8988T (cell line): ENCODE results near the gene FAAP20.
"Not testable (repeated sequence)": the region's sequence is repeated elsewhere in the genome, so short reads cannot be mapped to it uniquely, and the experiment has no call there.

Experiments
- DNase-seq: peaks from one replicate; pipeline ENCODE4 v3.0.0; 2011

FAAP20 gene

DNA sequence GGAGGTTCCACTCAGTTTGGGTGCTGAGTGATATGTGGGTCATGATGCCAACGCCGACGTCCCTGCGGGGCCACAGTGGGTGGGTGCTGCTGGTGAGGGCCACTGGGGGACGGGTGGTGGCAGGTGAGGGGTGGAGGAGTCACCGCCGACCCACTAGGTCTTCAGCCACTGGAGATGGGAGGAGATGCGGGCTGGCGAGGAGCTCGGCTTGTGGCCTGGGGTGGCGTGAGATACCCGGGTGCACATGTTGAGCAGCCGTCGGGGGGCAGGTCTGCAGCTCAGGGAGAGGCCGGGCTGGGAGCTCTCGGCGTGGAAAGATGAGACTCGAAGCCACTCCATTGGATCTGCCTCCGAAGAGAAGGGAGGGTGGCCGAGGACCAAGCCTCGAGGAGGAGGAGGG lies 40.5 kb downstream of the FAAP20 start:
- no peak for DNase-seq

DNA sequence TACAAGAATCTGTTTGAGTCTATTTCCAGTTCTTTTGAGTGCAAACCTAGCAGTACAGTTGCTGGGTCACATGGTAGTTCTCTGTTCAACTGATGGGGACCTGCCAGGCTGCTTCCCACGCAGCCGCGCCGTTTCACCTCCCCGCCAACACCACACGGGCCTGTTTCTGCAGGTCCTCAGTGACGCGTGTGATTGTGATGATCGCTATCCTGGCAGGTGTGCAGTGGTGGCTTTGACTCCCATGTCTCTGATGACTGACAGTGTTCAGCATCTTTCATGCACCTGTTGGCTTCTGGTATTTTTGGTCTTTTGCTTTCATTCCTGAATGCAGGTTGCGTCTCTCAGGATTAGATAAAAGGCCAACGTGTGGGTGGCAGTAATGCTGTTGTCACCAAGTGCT lies 41.6 kb downstream of the FAAP20 start:
- no peak for DNase-seq

DNA sequence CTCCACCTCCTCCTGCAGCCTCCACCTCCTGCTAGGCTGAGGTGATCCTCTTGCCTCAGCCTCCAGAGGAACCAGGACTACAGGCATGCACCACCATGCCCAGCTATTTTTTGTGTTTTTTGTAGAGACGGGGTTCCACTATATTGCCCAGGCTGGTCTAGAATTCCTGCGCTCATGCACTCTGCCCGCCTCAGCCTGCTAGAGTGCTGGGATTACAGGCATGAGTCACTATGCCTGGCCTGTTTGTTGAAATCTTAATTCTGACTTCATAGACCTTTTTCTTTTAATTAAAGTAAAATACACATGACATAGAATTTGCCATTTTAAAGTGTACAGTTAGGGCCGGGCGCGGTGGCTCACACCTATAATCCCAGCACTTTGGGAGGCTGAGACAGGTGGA lies 42.7 kb downstream of the FAAP20 start:
- no peak for DNase-seq

DNA sequence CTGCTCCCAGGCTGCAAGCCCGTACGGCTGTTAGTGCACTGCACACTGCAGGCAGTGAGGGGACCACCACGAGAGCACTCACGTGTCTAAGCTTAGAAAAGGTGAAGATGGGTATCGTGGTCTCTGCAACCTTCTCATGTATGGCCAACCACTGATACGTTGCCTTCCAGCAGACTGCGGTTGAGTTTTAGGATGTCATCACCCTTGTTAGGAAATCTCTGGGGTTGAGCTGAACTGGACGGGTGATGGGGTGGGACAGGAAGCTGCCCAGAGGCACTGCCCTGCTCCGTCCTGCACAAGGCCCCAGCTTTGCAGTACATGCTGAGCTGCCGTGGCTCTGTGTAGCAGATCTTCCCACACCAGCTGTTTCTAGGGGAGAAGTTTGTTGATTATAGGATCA lies 43.3 kb downstream of the FAAP20 start:
- DNase-seq = no peak

DNA sequence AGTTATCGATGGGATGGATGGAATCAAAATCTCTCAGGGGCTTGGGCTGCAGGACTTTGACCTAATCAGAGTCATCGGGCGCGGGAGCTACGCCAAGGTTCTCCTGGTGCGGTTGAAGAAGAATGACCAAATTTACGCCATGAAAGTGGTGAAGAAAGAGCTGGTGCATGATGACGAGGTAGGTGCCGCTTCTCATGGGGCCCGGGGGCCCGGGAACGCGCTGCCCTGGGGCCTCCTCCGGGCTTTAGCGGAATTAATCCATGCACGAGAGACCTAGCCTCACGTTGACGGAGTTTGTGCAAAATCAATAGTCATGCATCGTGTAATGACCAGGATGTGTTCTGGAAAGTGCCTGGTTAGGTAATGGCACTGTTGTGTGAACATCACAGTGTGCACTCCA lies 43.8 kb downstream of the FAAP20 start:
- DNase-seq = no peak

DNA sequence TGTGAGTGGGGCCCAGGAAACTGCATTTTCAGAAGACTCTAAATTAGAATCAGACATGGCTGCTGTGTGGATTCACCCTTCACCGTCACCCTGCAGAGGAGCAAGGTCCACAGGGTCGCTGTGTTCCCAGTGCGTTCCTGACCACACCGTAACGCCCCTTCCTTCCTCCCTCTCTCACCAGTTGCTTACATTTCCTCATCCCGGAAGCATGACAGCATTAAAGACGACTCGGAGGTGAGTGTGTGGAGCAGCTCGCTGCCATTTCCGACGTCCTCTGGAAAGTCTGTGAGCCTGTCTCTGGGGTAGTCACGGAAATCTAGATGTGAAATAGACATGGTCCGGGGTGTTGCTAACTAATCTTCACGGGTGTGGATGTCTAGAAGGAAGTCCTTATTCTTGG lies 45.9 kb downstream of the FAAP20 start:
- no peak for DNase-seq

DNA sequence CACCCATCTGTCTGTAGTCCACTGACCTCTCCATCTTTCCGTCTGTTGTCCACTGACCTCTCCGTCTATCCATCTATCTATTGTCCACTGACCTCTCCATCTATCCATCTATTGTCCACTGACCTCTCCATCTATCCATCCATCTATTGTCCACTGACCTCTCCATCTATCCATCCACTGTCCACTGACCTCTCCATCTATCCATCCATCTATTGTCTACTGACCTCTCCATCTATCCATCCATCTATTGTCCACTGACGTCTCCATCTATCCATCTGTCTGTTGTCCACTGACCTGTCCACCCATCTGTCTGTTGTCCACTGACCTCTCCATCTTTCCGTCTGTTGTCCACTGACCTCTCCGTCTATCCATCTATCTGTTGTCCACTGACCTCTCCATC lies 46.7 kb downstream of the FAAP20 start:
- not testable (repeated sequence) for DNase-seq

DNA sequence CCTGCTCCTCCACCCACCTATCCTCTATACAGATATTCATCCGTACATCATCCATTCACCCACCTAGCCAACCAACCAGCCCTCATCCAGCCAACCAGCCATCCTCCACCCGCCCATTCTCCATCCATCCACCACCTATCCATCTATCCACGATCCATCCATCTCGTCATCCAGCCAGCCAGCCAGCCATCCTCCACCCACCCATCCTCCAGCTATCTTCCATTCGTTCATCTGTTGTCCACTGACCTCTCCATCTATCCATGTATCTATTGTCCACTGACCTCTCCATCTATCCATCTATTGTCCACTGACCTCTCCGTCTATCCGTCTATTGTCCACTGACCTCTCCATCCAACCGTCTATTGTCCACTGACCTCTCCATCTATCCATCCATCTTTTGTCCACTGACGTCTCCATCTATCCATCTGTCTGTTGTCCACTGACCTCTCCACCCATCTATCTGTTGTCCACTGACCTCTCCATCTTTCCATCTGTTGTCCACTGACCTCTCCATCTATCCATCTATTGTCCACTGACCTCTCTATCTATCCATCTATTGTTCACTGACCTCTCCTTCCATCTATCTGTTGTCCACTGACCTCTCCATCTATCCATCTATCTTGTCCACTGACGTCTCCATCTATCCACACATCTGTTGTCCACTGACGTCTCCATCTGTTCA lies 47.6 kb downstream of the FAAP20 start:
- no peak for DNase-seq

DNA sequence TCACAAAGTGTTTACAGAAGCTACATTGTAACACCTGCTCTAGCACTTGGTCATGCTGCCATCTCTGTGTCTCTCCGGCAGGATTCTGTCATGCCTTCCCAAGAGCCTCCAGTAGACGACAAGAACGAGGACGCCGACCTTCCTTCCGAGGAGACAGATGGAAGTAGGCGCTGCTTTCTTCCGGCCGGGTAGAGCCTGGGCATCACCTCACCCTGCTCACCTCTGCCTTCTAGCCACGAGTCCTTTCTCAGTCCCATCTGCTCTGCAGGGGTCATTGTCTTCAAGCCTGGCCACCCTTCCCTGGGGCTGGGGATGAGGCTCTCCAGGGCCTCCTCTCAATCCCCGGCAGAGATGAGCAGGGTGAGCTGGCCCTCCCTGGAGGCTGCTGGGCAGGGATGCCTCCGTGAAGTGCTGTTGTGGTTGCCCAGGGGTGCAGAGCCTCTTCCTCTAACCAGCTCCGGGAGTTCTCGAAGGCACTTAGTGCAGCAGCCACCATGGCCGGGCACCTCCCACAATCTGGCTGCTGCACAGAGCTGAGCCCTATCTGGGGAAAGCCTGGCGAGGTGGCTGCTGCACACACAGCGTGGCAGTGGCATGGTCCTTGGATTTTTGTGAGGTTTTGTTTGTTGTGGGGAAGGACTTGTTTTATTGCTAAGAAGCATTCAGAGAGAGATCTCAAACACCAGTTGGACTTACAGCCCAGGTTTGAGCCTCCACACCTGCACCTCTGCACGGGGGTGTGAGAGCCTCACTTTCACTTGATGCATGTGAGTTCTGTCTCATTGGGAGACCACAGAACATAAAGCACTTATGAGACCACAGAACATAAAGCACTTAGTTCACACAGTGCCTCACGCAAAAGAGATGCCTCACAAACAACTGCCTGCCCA lies 48.4 kb downstream of the FAAP20 start:
- DNase-seq = no peak

DNA sequence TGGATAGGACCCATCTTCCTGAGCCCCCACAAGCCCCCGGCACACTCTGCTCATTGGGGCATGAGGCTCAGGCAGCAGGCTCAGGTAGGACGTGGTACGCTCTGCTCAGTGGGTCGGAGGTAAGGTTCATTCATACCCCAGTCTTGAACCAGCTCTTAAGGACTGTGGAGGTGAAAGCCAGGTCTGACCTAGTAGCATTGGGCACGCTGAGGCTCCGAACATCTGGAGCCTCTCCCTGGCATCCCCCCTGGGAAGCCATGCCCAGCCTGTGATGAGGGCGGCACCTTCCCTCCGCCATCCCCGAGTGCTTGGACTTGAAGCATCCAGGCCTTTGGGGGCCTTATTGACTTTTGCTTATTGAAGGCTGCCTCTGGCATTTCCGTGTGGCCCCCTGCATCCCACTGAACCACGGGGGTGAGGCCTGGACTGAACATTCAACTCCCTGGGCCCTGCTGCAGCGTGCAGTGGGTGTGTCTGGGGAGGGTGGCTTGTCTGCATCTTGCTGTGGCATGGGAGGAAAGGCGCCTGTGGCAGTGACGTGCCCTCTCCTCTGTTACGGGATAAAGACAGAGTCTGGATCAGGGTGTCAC lies 50.0 kb downstream of the FAAP20 start:
- DNase-seq = no peak

DNA sequence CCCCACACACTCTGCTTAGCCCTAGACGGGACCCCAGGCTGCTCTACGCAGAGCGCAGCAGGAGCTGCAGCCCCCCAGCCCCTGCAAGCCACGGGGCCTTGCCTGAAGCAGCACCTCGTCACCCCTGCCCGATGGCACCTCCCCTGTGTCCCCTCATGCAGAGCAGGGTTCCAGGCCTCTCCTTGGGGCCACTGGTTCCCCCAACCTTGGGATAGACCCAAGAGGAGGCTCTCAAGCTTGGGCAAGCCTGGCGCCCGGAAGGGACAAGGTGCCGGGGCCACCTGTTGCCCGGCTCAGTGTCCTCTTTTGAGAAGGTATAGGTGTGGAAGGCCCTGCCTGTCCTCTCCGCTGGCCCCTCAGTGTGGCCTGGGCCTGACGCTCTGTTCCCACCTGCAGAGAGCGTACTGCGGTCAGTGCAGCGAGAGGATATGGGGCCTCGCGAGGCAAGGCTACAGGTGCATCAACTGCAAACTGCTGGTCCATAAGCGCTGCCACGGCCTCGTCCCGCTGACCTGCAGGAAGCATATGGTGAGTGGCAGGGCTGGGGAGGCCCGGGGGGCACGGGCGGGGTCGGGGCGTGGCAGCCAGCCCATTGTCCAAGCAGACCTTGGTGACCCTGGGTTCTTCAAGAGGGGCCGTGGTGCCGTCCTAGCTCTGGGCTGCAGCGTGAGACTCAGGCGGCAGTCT lies 50.6 kb downstream of the FAAP20 start:
- no peak for DNase-seq

DNA sequence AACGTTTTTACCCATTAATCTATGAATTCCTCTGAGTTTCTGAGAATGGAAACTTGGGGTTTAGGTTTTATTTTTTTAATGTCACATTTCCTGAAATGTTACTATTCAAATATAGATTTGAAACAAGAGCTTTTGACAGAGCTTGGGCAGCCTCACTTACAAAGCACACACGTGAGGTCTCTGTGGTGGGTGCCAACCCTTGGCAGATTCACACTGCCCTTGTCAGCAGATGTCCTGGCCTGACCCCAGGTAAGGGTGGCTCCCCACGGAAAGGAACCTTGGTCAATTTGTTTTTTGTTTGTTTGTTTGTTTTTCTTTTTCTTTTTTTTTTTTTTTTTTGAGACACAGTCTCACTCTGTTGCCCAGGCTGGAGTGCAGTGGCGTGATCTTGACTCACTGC lies 53.5 kb downstream of the FAAP20 start:
- DNase-seq = no peak
